SKM-1 treated with dmso at 0.1 percent for 144 hours (cell line): Measurements from ENCODE around the gene ZNF101.

Experiments used
- DNase-seq: peaks from one replicate; lab custom pipeline; 2025; ENCODE audit not compliant: unreplicated experiment; lab: John Stamatoyannopoulos, UW

Gene ZNF101

GRCh38 chr19:19668230-19669012, at the start of gene ZNF101:
TSS of gene ZNF101 (plus strand) at chr19:19668839. CDS start at chr19:19668964, 125 bp downstream.
- peak; percentile 87 for DNase-seq

GRCh38 chr19:19619181-19619848, 49.3 kb upstream of the ZNF101 start:
- DNase-seq, result no peak

- no peak for DNase-seq
These were observed 48.8 kb upstream of the ZNF101 start for GRCh38 chr19:19619849-19620210.

GRCh38 chr19:19623383-19623782, 45.3 kb upstream of the ZNF101 start:
- DNase-seq, result no peak

- no peak for DNase-seq
These were observed 44.5 kb upstream of the ZNF101 start for GRCh38 chr19:19624032-19624570.

- DNase-seq, result no peak
These were observed 41.8 kb upstream of the ZNF101 start for GRCh38 chr19:19626516-19627472.

- DNase-seq, result no peak
These were observed 40.8 kb upstream of the ZNF101 start, which contains the start of gene LPAR2 for GRCh38 chr19:19627621-19628500. TSS of gene LPAR2 (minus strand) at chr19:19628220. CDS start at chr19:19627275, 945 bp downstream.

GRCh38 chr19:19628501-19629134, 40.0 kb upstream of the ZNF101 start:
- DNase-seq, result no peak

GRCh38 chr19:19630062-19630414, 38.6 kb upstream of the ZNF101 start:
- DNase-seq, result no peak

GRCh38 chr19:19630426-19630825, 38.2 kb upstream of the ZNF101 start:
- no peak for DNase-seq

GRCh38 chr19:19631346-19631745, 37.3 kb upstream of the ZNF101 start:
- DNase-seq, result no peak

- no peak for DNase-seq
These were observed 36.0 kb upstream of the ZNF101 start for GRCh38 chr19:19632661-19633060.

GRCh38 chr19:19633711-19634515, 34.7 kb upstream of the ZNF101 start:
- DNase-seq, result no peak

- DNase-seq, result no peak
These were observed 33.9 kb upstream of the ZNF101 start for GRCh38 chr19:19634516-19635312.

GRCh38 chr19:19635313-19635702, 33.3 kb upstream of the ZNF101 start:
- no peak for DNase-seq

- DNase-seq, result no peak
These were observed 32.0 kb upstream of the ZNF101 start for GRCh38 chr19:19636573-19637185.

GRCh38 chr19:19637186-19637522, 31.5 kb upstream of the ZNF101 start:
- DNase-seq, result no peak
